ENCODE measurements around the gene PTCSC3. TPM values are rescaled to one million over a fixed set of nuclear protein-coding genes. Genes with fewer than 3 reads are reported as not detected.

Gene PTCSC3
- total and polyA plus RNA-seq, 4 donors, result not detected

- no peaks in the 10 kb centered on the region for H3K9me3 ChIP-seq (ENCODE audit: control insufficient read depth, insufficient read depth, low read length)
- no peaks in the 10 kb centered on the region for H3K27me3 ChIP-seq (ENCODE audit: control insufficient read depth, insufficient read depth, low read length)
- no peak overlapping the region for H3K27ac ChIP-seq (ENCODE audit: low read depth, low read length)
- H3K36me3 ChIP-seq (ENCODE audit: control insufficient read depth, insufficient read depth, low read length), result no peaks in the 10 kb centered on the region
- no peaks in the 10 kb centered on the region for H3K4me1 ChIP-seq (ENCODE audit: control insufficient read depth, insufficient read depth, low read length)
- DNase-seq (ENCODE audit: low read depth in 4 of 6, low spot score in 6 of 6), result no peak
- no peak overlapping the region for H3K4me3 ChIP-seq (ENCODE audit: low read depth, low read length)
- 97% methylated on average over 3 of the region's 5 CpGs for WGBS (ENCODE audit: insufficient coverage)
These were observed 4.9 kb upstream of the PTCSC3 start for GRCh38 chr14:36181417-36181816.

- DNase-seq (ENCODE audit: low read depth in 4 of 6, low spot score in 6 of 6), result no peak
- H3K4me3 ChIP-seq (ENCODE audit: low read depth, low read length), result no peak overlapping the region
- 80% methylated on average over 1 of the region's 1 CpG for WGBS (ENCODE audit: insufficient coverage)
- H3K4me1 ChIP-seq (ENCODE audit: control insufficient read depth, insufficient read depth, low read length), result no peaks in the 10 kb centered on the region
- no peaks in the 10 kb centered on the region for H3K9me3 ChIP-seq (ENCODE audit: control insufficient read depth, insufficient read depth, low read length)
- no peaks in the 10 kb centered on the region for H3K36me3 ChIP-seq (ENCODE audit: control insufficient read depth, insufficient read depth, low read length)
- no peak overlapping the region for H3K27ac ChIP-seq (ENCODE audit: low read depth, low read length)
- no peaks in the 10 kb centered on the region for H3K27me3 ChIP-seq (ENCODE audit: control insufficient read depth, insufficient read depth, low read length)
These were observed 967 bp upstream of the PTCSC3 start for GRCh38 chr14:36177489-36177888.

GRCh38 chr14:36174767-36175424 is 1.6 kb downstream of the PTCSC3 start:
- Histone ChIP-seq H3K27me3 (ENCODE audit: control insufficient read depth, insufficient read depth, low read length) (no peaks in the 10 kb centered on the region), H3K27ac (ENCODE audit: low read depth, low read length) (no peak overlapping the region), H3K4me1 (ENCODE audit: control insufficient read depth, insufficient read depth, low read length) (no peaks in the 10 kb centered on the region), H3K4me3 (ENCODE audit: low read depth, low read length) (no peak overlapping the region), H3K36me3 (ENCODE audit: control insufficient read depth, insufficient read depth, low read length) (no peaks in the 10 kb centered on the region), H3K9me3 (ENCODE audit: control insufficient read depth, insufficient read depth, low read length) (no peaks in the 10 kb centered on the region)
- no peak for DNase-seq (ENCODE audit: low read depth in 4 of 6, low spot score in 6 of 6)
- 93% methylated on average over 3 of the region's 5 CpGs for WGBS (ENCODE audit: insufficient coverage)

- Histone ChIP-seq H3K9me3 (ENCODE audit: control insufficient read depth, insufficient read depth, low read length) (no peaks in the 10 kb centered on the region), H3K36me3 (ENCODE audit: control insufficient read depth, insufficient read depth, low read length) (no peaks in the 10 kb centered on the region), H3K27ac (ENCODE audit: low read depth, low read length) (no peak overlapping the region), H3K4me3 (ENCODE audit: low read depth, low read length) (no peak overlapping the region), H3K27me3 (ENCODE audit: control insufficient read depth, insufficient read depth, low read length) (no peaks in the 10 kb centered on the region), H3K4me1 (ENCODE audit: control insufficient read depth, insufficient read depth, low read length) (no peaks in the 10 kb centered on the region)
- no peak for DNase-seq (ENCODE audit: low read depth in 4 of 6, low spot score in 6 of 6)
- WGBS (ENCODE audit: insufficient coverage), result no CpG with 5 or more reads among the region's 1 CpG
These were observed 3.4 kb downstream of the PTCSC3 start for GRCh38 chr14:36173161-36173560.

GRCh38 chr14:36171607-36172006 is 4.9 kb downstream of the PTCSC3 start:
- Histone ChIP-seq H3K27me3 (ENCODE audit: control insufficient read depth, insufficient read depth, low read length) (no peaks in the 10 kb centered on the region), H3K36me3 (ENCODE audit: control insufficient read depth, insufficient read depth, low read length) (no peaks in the 10 kb centered on the region), H3K4me3 (ENCODE audit: low read depth, low read length) (no peak overlapping the region), H3K4me1 (ENCODE audit: control insufficient read depth, insufficient read depth, low read length) (no peaks in the 10 kb centered on the region), H3K27ac (ENCODE audit: low read depth, low read length) (no peak overlapping the region), H3K9me3 (ENCODE audit: control insufficient read depth, insufficient read depth, low read length) (no peaks in the 10 kb centered on the region)
- WGBS (ENCODE audit: insufficient coverage), result 43% methylated on average over 2 of the region's 3 CpGs
- DNase-seq (ENCODE audit: low read depth in 4 of 6, low spot score in 6 of 6), result no peak

- no peak overlapping the region for H3K4me3 ChIP-seq (ENCODE audit: low read depth, low read length)
- 40% methylated on average over 2 of the region's 5 CpGs for WGBS (ENCODE audit: insufficient coverage)
- peak in 1 of 6 donors; percentile 3 for DNase-seq (ENCODE audit: low read depth in 4 of 6, low spot score in 6 of 6)
- H3K9me3 ChIP-seq (ENCODE audit: control insufficient read depth, insufficient read depth, low read length), result no peaks in the 10 kb centered on the region
- H3K36me3 ChIP-seq (ENCODE audit: control insufficient read depth, insufficient read depth, low read length), result no peaks in the 10 kb centered on the region
- no peaks in the 10 kb centered on the region for H3K27me3 ChIP-seq (ENCODE audit: control insufficient read depth, insufficient read depth, low read length)
- no peak overlapping the region for H3K27ac ChIP-seq (ENCODE audit: low read depth, low read length)
- H3K4me1 ChIP-seq (ENCODE audit: control insufficient read depth, insufficient read depth, low read length), result no peaks in the 10 kb centered on the region
These were observed 9.1 kb downstream of the PTCSC3 start for GRCh38 chr14:36167431-36167830.

- WGBS (ENCODE audit: insufficient coverage), result 92% methylated on average over 2 of the region's 5 CpGs
These were observed 13.1 kb downstream of the PTCSC3 start for GRCh38 chr14:36163451-36163850.

GRCh38 chr14:36162267-36162666 is 14.3 kb downstream of the PTCSC3 start:
- no peak overlapping the region for H3K27ac ChIP-seq (ENCODE audit: low read depth, low read length)
- no peak overlapping the region for H3K4me3 ChIP-seq (ENCODE audit: low read depth, low read length)
- H3K9me3 ChIP-seq (ENCODE audit: control insufficient read depth, insufficient read depth, low read length), result no peaks in the 10 kb centered on the region
- no peaks in the 10 kb centered on the region for H3K36me3 ChIP-seq (ENCODE audit: control insufficient read depth, insufficient read depth, low read length)
- WGBS (ENCODE audit: insufficient coverage), result 91% methylated on average over 9 of the region's 9 CpGs
- H3K27me3 ChIP-seq (ENCODE audit: control insufficient read depth, insufficient read depth, low read length), result no peaks in the 10 kb centered on the region
- H3K4me1 ChIP-seq (ENCODE audit: control insufficient read depth, insufficient read depth, low read length), result no peaks in the 10 kb centered on the region
- DNase-seq (ENCODE audit: low read depth in 4 of 6, low spot score in 6 of 6), result no peak

More at GRCh38 chr14:36163451-36163850, 13.1 kb downstream of the PTCSC3 start:
- Histone ChIP-seq H3K4me1 (ENCODE audit: control insufficient read depth, insufficient read depth, low read length) (no peaks in the 10 kb centered on the region), H3K4me3 (ENCODE audit: low read depth, low read length) (no peak overlapping the region), H3K27ac (ENCODE audit: low read depth, low read length) (no peak overlapping the region), H3K9me3 (ENCODE audit: control insufficient read depth, insufficient read depth, low read length) (no peaks in the 10 kb centered on the region), H3K36me3 (ENCODE audit: control insufficient read depth, insufficient read depth, low read length) (no peaks in the 10 kb centered on the region), H3K27me3 (ENCODE audit: control insufficient read depth, insufficient read depth, low read length) (no peaks in the 10 kb centered on the region)
- DNase-seq (ENCODE audit: low read depth in 4 of 6, low spot score in 6 of 6), result no peak

GRCh38 chr14:36161776-36162175 is 14.7 kb downstream of the PTCSC3 start:
- 55% methylated on average over 10 of the region's 12 CpGs for WGBS (ENCODE audit: insufficient coverage)
- Histone ChIP-seq H3K4me1 (ENCODE audit: control insufficient read depth, insufficient read depth, low read length) (no peaks in the 10 kb centered on the region), H3K4me3 (ENCODE audit: low read depth, low read length) (no peak overlapping the region), H3K27me3 (ENCODE audit: control insufficient read depth, insufficient read depth, low read length) (no peaks in the 10 kb centered on the region), H3K9me3 (ENCODE audit: control insufficient read depth, insufficient read depth, low read length) (no peaks in the 10 kb centered on the region), H3K27ac (ENCODE audit: low read depth, low read length) (no peak overlapping the region), H3K36me3 (ENCODE audit: control insufficient read depth, insufficient read depth, low read length) (no peaks in the 10 kb centered on the region)
- no peak for DNase-seq (ENCODE audit: low read depth in 4 of 6, low spot score in 6 of 6)

GRCh38 chr14:36151335-36151734 is 25.2 kb downstream of the PTCSC3 start:
- no peaks in the 10 kb centered on the region for H3K4me1 ChIP-seq (ENCODE audit: control insufficient read depth, insufficient read depth, low read length)
- no peak overlapping the region for H3K4me3 ChIP-seq (ENCODE audit: low read depth, low read length)
- H3K9me3 ChIP-seq (ENCODE audit: control insufficient read depth, insufficient read depth, low read length), result peaks cover 11% of the 10 kb centered on the region
- no peaks in the 10 kb centered on the region for H3K36me3 ChIP-seq (ENCODE audit: control insufficient read depth, insufficient read depth, low read length)
- no peaks in the 10 kb centered on the region for H3K27me3 ChIP-seq (ENCODE audit: control insufficient read depth, insufficient read depth, low read length)
- no CpG with 5 or more reads among the region's 3 CpGs for WGBS (ENCODE audit: insufficient coverage)
- DNase-seq (ENCODE audit: low read depth in 4 of 6, low spot score in 6 of 6), result no peak
- no peak overlapping the region for H3K27ac ChIP-seq (ENCODE audit: low read depth, low read length)
